ENCODE data around the gene ADCY3. TPM values are rescaled to one million over a fixed set of nuclear protein-coding genes. Genes with fewer than 3 reads are reported as not detected.

The ADCY3 gene
- total and polyA plus RNA-seq, 2 of the 4 experiments (the other 2 are of a cell fraction) = 17.4 to 46.1 TPM

DNA sequence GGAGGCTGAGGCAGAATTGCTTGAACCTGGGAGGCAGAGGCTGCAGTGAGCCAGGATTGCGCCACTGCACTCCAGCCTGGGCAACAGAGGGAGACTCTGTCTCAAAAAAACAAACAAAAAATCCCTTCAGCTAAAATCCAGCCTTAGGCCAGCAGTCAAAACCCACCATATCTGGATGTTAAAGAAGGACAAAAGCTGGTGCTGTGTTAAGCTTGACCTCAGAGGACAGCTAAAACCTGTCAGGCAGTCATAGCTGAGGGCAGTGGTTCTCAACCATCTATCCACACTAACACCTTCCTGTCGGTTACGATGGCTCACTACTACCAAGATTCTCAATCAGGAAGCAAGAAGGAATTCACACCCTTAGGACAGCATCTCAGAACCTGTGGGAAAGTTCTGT is 136.4 kb downstream of the ADCY3 start:
- TF ChIP-seq RFX5 (IDR thresholded peaks at IDR 0.05; ENCODE audit: low read depth, low read length) (no peak), POLR2A (IDR thresholded peaks at IDR 0.05; ENCODE audit: low read depth, low read length) (no peak), MXI1 (IDR thresholded peaks at IDR 0.05; ENCODE audit: borderline replicate concordance, low read depth, low read length) (no peak), CTCF (conservative IDR thresholded peaks at IDR 0.05; ENCODE audit: low read depth, low read length) (no peak), RAD21 (IDR thresholded peaks at IDR 0.05; ENCODE audit: low read length) (no peak), BHLHE40 (IDR thresholded peaks at IDR 0.05; ENCODE audit: low read depth, low read length) (no peak), FOS (IDR thresholded peaks at IDR 0.05; ENCODE audit: low read depth, low read length) (no peak), CHD1 (IDR thresholded peaks at IDR 0.05; ENCODE audit: low read depth, low read length) (no peak), NFE2L2 (IDR thresholded peaks at IDR 0.05; ENCODE audit: low read depth, low read length) (no peak), SMC3 (IDR thresholded peaks at IDR 0.05; ENCODE audit: low read depth, low read length) (no peak), MAZ (IDR thresholded peaks at IDR 0.05; ENCODE audit: borderline replicate concordance, low read depth, low read length) (no peak)
- TF ChIP-seq, protein P1, sequence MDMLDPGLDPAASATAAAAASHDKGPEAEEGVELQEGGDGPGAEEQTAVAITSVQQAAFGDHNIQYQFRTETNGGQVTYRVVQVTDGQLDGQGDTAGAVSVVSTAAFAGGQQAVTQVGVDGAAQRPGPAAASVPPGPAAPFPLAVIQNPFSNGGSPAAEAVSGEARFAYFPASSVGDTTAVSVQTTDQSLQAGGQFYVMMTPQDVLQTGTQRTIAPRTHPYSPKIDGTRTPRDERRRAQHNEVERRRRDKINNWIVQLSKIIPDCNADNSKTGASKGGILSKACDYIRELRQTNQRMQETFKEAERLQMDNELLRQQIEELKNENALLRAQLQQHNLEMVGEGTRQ (IDR thresholded peaks at IDR 0.05; ENCODE audit: low read depth, low read length) = no peak
- TF ChIP-seq, protein P2, sequence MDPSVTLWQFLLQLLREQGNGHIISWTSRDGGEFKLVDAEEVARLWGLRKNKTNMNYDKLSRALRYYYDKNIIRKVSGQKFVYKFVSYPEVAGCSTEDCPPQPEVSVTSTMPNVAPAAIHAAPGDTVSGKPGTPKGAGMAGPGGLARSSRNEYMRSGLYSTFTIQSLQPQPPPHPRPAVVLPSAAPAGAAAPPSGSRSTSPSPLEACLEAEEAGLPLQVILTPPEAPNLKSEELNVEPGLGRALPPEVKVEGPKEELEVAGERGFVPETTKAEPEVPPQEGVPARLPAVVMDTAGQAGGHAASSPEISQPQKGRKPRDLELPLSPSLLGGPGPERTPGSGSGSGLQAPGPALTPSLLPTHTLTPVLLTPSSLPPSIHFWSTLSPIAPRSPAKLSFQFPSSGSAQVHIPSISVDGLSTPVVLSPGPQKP (IDR thresholded peaks at IDR 0.05; ENCODE audit: borderline replicate concordance, low read depth, low read length) = no peak
- H4K20me1 ChIP-seq (ENCODE audit: insufficient read depth, low read length) = no peaks in the 10 kb centered on the region
- H2AK9ac ChIP-seq (replicated peaks; ENCODE audit: low read depth, low read length, poor library complexity) = no peak overlapping the region
- intact Hi-C loops (cut with micrococcal nuclease) (no loop called here), dilution Hi-C loops (cut with HindIII; ENCODE audit: low sequenced_read_pairs, unreplicated experiment) (no loop called here), in situ Hi-C loops (cut with MboI; ENCODE audit: low sequenced_read_pairs) (no loop called here)
- BruUV-seq (replicated peaks) = no TSS peak
- H2BK15ac ChIP-seq (ENCODE audit: low read depth, low read length) = no peak overlapping the region
- H3K27me3 ChIP-seq (ENCODE audit: control insufficient read depth, insufficient read depth, low read length) = no peaks in the 10 kb centered on the region
- H2BK20ac ChIP-seq (ENCODE audit: low read depth, low read length) = no peak overlapping the region
- H3K79me1 ChIP-seq (ENCODE audit: low read depth in 1 of 2, low read length in 2 of 2) = no peaks in the 10 kb centered on the region
- H3K9ac ChIP-seq (ENCODE audit: low read depth, low read length) = no peak overlapping the region
- H3K18ac ChIP-seq (ENCODE audit: low read depth, low read length) = no peak overlapping the region
- H4K5ac ChIP-seq (ENCODE audit: low read depth, low read length) = no peak overlapping the region
- no peak overlapping the region for H3K4ac ChIP-seq (ENCODE audit: low read depth, low read length)
- no peaks in the 10 kb centered on the region for H3K36me3 ChIP-seq (ENCODE audit: control insufficient read depth, insufficient read depth, low read length)
- no peaks in the 10 kb centered on the region; the same call in 1 of the 2 replicates for H3K9me3 ChIP-seq (ENCODE audit: control insufficient read depth, insufficient read depth, low read length)
- no peak for DNase-seq
- no peaks in the 10 kb centered on the region for H3K4me1 ChIP-seq (ENCODE audit: control insufficient read depth, insufficient read depth, low read length)
- H3K4me3 ChIP-seq (ENCODE audit: insufficient read depth, low read depth, low read length) = no peak overlapping the region
- H3K9me1 ChIP-seq (ENCODE audit: insufficient read depth, low read length) = no peaks in the 10 kb centered on the region
- ATAC-seq (ENCODE audit: low read depth) = no peak
- ChIA-PET CTCF (no interaction called here), POLR2A (ENCODE audit: unreplicated experiment) (no interaction called here)
- H3K56ac ChIP-seq (ENCODE audit: extremely low read depth, insufficient read depth, low read length) = no peak overlapping the region
- no peak overlapping the region for H2AK5ac ChIP-seq (ENCODE audit: low read depth, low read length)
- no peak overlapping the region for H3K23ac ChIP-seq (ENCODE audit: low read depth, low read length)
- no peak overlapping the region for H3K4me2 ChIP-seq (ENCODE audit: low read depth, low read length)
- no peak overlapping the region for H4K91ac ChIP-seq (ENCODE audit: insufficient read depth, low read depth, low read length)
- no CpG with 5 or more reads among the region's 3 CpGs for WGBS, 2 experiments (ENCODE audit: extremely low coverage in 2 of 2, insufficient read length in 1 of 2)
- H4K8ac ChIP-seq (ENCODE audit: low read depth in 2 of 2, low read length in 2 of 2) = no peak overlapping the region
- H2BK120ac ChIP-seq (ENCODE audit: low read depth, low read length) = no peak overlapping the region
- no peak overlapping the region for H2BK5ac ChIP-seq (ENCODE audit: low read depth, low read length, poor library complexity, severe bottlenecking)
- H2AFZ ChIP-seq (replicated peaks; ENCODE audit: low read length, poor library complexity) = no peak overlapping the region
- no peak overlapping the region for H3K27ac ChIP-seq (ENCODE audit: insufficient read depth, low read length)
- no peak overlapping the region for H3K14ac ChIP-seq (replicated peaks; ENCODE audit: low read depth, low read length)

All from IMR-90 (cell line).